ENCODE measurements around the gene MIGA1.

GRCh38 chr1:77794550-77794949, 15.1 kb downstream of the MIGA1 start:
- no peak for TF ChIP-seq CTCF (IDR thresholded peaks at IDR 0.05)
- no peak for TF ChIP-seq POLR2A (IDR thresholded peaks at IDR 0.05)

Data from esophagus squamous epithelium (tissue), 4 donors.